ENCODE results near the gene SPHK1. TPM values are rescaled to one million over a fixed set of nuclear protein-coding genes. Genes with fewer than 3 reads are reported as not detected.

SPHK1 gene
- total RNA-seq, 2 experiments from 2014 or later = 0.28 to 0.78 TPM

GRCh38 chr17:76422860-76423259 lies 38.5 kb downstream of the SPHK1 start:
- POLR2A ChIA-PET = no interaction called here
- Histone ChIP-seq H3K9me2 (ENCODE audit: insufficient read depth, low read length) (no peaks in the 10 kb centered on the region), H3K36me3 (ENCODE audit: insufficient read depth, low read length) (peaks cover 9% of the 10 kb centered on the region), H4K20me1 (ENCODE audit: insufficient read depth, low read length) (no peaks in the 10 kb centered on the region), H3K79me2 (ENCODE audit: insufficient read depth, low read depth, low read length) (peaks cover 91% of the 10 kb centered on the region), H3K27ac (ENCODE audit: low read depth, low read length, poor library complexity, severe bottlenecking) (peak overlapping the region; percentile 67), H3K4me1 (ENCODE audit: insufficient read depth, low read length, poor library complexity, severe bottlenecking) (peaks cover 95% of the 10 kb centered on the region), H3K9me3 (ENCODE audit: low read length) (0 out of 2 replicates have a peak, but pooled peaks cover 4% of the 10 kb centered on the region), H3K4me2 (ENCODE audit: low read length) (peak overlapping the region; percentile 87), H2AFZ (ENCODE audit: low read length) (no peak overlapping the region), H3K4me3 (ENCODE audit: low read depth, low read length, poor library complexity, severe bottlenecking) (peak overlapping the region; percentile 47)
- intact Hi-C loops (cut with micrococcal nuclease; ENCODE audit: unreplicated experiment) = no loop called here
- TF ChIP-seq EZH2phosphoT487 (IDR thresholded peaks at IDR 0.05; ENCODE audit: borderline replicate concordance, low read depth, low read length) (no peak), CTCF (conservative IDR thresholded peaks at IDR 0.05; ENCODE audit: low read length) (no peak)
- CTCF ChIA-PET (ENCODE audit: unreplicated experiment) = interaction anchor here (0.9 to 1.4 kb wide), 2 partner anchors 30 to 85 kb away, joined by 3 to 5 read pairs; partner anchors contain the start of gene UBE2O
- no TSS peak for BruUV-seq (replicated peaks)
- DNase-seq (ENCODE audit: low spot score) = no peak

GRCh38 chr17:76426853-76427252 lies 42.4 kb downstream of the SPHK1 start:
- CTCF ChIA-PET (ENCODE audit: unreplicated experiment) = interaction anchor here (1.8 to 2.0 kb wide), 2 partner anchors 10 to 18 kb away, joined by 4 read pairs; no protein-coding TSS in a partner anchor
- no peak for TF ChIP-seq CTCF (conservative IDR thresholded peaks at IDR 0.05; ENCODE audit: low read length)
- no peak for TF ChIP-seq EZH2phosphoT487 (IDR thresholded peaks at IDR 0.05; ENCODE audit: borderline replicate concordance, low read depth, low read length)
- Histone ChIP-seq H3K9me3 (ENCODE audit: low read length) (0 out of 2 replicates have a peak, but pooled peaks cover 4% of the 10 kb centered on the region), H3K4me2 (ENCODE audit: low read length) (peak overlapping the region; percentile 82), H3K4me3 (ENCODE audit: low read depth, low read length, poor library complexity, severe bottlenecking) (peak overlapping the region; percentile 59), H3K79me2 (ENCODE audit: insufficient read depth, low read depth, low read length) (peaks cover 91% of the 10 kb centered on the region), H3K36me3 (ENCODE audit: insufficient read depth, low read length) (peaks cover 5% of the 10 kb centered on the region), H3K9me2 (ENCODE audit: insufficient read depth, low read length) (no peaks in the 10 kb centered on the region), H4K20me1 (ENCODE audit: insufficient read depth, low read length) (no peaks in the 10 kb centered on the region), H3K4me1 (ENCODE audit: insufficient read depth, low read length, poor library complexity, severe bottlenecking) (peaks cover 95% of the 10 kb centered on the region), H2AFZ (ENCODE audit: low read length) (no peak overlapping the region), H3K27ac (ENCODE audit: low read depth, low read length, poor library complexity, severe bottlenecking) (peak overlapping the region; percentile 92)
- DNase-seq (ENCODE audit: low spot score) = no peak
- intact Hi-C loops (cut with micrococcal nuclease; ENCODE audit: unreplicated experiment) = loop anchor here (1.0 kb wide), 1 partner anchor 26 kb away; the partner anchor contains the start of gene UBE2O
- POLR2A ChIA-PET = interaction anchor here (0.9 to 2.8 kb wide), 5 partner anchors 16 to 96 kb away, joined by 3 to 17 read pairs (median 4); partner anchors contain the start of genes RHBDF2 and UBE2O
- BruUV-seq (replicated peaks) = no TSS peak
